A549 (cell line): Measurements from ENCODE around the gene GAS7. TPM values are rescaled to one million over a fixed set of nuclear protein-coding genes. Genes with fewer than 3 reads are reported as not detected.

Experiments used
- ATAC-seq, 2 experiments: fragments of 200-7000 bp in 1 of 2; fragments of >200 bp in 1 of 2; cut with Nextera tagmentation in 1 of 2; cut with Tn5 transposase in 1 of 2; 3 replicates each; pipeline versions ENCODE4 v1.8.0 to v1.9.1; 2018 to 2020; ENCODE audit warnings: mild to moderate bottlenecking in 1 of 2, moderate library complexity in 1 of 2
- CTCF ChIA-PET: fragments of 300-600 bp; sonication (Branson Sonifier 250); formaldehyde crosslinking; extraction: SDS; loops from one replicate; lab custom pipeline; 2021; ENCODE audit warnings: antibody characterized with exemption, inconsistent platforms; lab: Yijun Ruan, JAX
- POLR2A ChIA-PET: fragments of 350-600 bp; formaldehyde crosslinking; extraction: SDS; loops from one replicate; lab custom pipeline; 2021; ENCODE audit warnings: antibody characterized with exemption, inconsistent platforms; lab: Yijun Ruan, JAX
- DNase-seq, 2 experiments: peaks; one replicate each; pipeline versions ENCODE4 v3.0.0 to v3.0.0-alpha.2; 2011 to 2016; ENCODE audit warnings: low read depth in 1 of 2, low spot score in 1 of 2
- FAIRE-seq: peaks from 2 replicates; lab custom pipeline; 2011; peaks lifted over from hg19 to GRCh38; lab: Jason Lieb, UNC
- H3K27ac ChIP-seq, 2 experiments: fragments of >200 bp; sonication (Bioruptor Twin); formaldehyde crosslinking; 3 replicates each; pipeline ENCODE4 v1.5.1; 2016 to 2017
- H3K4me1 ChIP-seq: fragments of >200 bp; sonication (Bioruptor Twin); formaldehyde crosslinking; 3 replicates; pipeline ENCODE4 v1.6.1; 2016
- H3K4me2 ChIP-seq: fragments of >200 bp; sonication (Bioruptor Twin); formaldehyde crosslinking; 3 replicates; pipeline ENCODE4 v1.6.1; 2016
- H3K4me3 ChIP-seq: fragments of >200 bp; sonication (Bioruptor Twin); formaldehyde crosslinking; 3 replicates; pipeline ENCODE4 v1.5.1; 2016
- H3K9me3 ChIP-seq: fragments of >200 bp; sonication (Bioruptor Twin); formaldehyde crosslinking; 3 replicates; pipeline ENCODE4 v1.6.1; 2016
- CBX2 ChIP-seq: fragments of 200-600 bp; sonication (generic); IDR thresholded peaks from 2 replicates; pipeline ENCODE4 v1.6.1; 2016; ENCODE audit warnings: low read depth, mild to moderate bottlenecking, borderline replicate concordance
- CBX8 ChIP-seq: fragments of 200-600 bp; sonication (generic); IDR thresholded peaks from 2 replicates; pipeline ENCODE4 v1.6.1; 2016
- EP300 ChIP-seq, 2 experiments: fragments of >200 bp; sonication (Bioruptor Twin); formaldehyde crosslinking; IDR thresholded peaks; 2 replicates in 1 of 2; 3 replicates in 1 of 2; pipeline ENCODE4 v1.6.1; 2016 to 2017
- ESRRA ChIP-seq: fragments of 150-350 bp; IDR thresholded peaks from 2 replicates; pipeline ENCODE4 v1.6.1; 2014; ENCODE audit warnings: mild to moderate bottlenecking, low read length, borderline replicate concordance
- FOSB ChIP-seq: fragments of 250-450 bp; sonication (Bioruptor Pico); IDR thresholded peaks from 2 replicates; pipeline ENCODE4 v1.5.0; 2020; ENCODE audit warnings: mild to moderate bottlenecking, moderate library complexity
- FOSL2 ChIP-seq, 2 experiments: fragments of 450-650 bp in 1 of 2; fragments of >200 bp in 1 of 2; sonication (Bioruptor Twin) in 1 of 2; formaldehyde crosslinking; IDR thresholded peaks; 2 replicates each; pipeline versions ENCODE4 v1.5.0 to v1.6.1; 2016 to 2020; ENCODE audit warnings: mild to moderate bottlenecking in 1 of 2, moderate library complexity in 1 of 2
- FOXS1 ChIP-seq: fragments of 250-450 bp; sonication (Bioruptor Pico); IDR thresholded peaks from 2 replicates; pipeline ENCODE4 v1.5.0; 2020; ENCODE audit warnings: mild to moderate bottlenecking, moderate library complexity
- HDAC2 ChIP-seq: fragments of 200-600 bp; sonication (generic); IDR thresholded peaks from 2 replicates; pipeline ENCODE4 v1.6.1; 2016
- HOXA7 ChIP-seq: fragments of 250-450 bp; sonication (Bioruptor Pico); IDR thresholded peaks from 2 replicates; pipeline ENCODE4 v1.5.0; 2020; ENCODE audit warnings: mild to moderate bottlenecking, moderate library complexity
- JUN ChIP-seq, 2 experiments: fragments of >200 bp; sonication (Bioruptor Twin); formaldehyde crosslinking; IDR thresholded peaks; 2 replicates in 1 of 2; 3 replicates in 1 of 2; pipeline ENCODE4 v1.6.1; 2016 to 2017
- JUNB ChIP-seq: fragments of >200 bp; sonication (Bioruptor Twin); formaldehyde crosslinking; IDR thresholded peaks from 2 replicates; pipeline ENCODE4 v1.6.1; 2016
- KDM1A ChIP-seq: fragments of 200-600 bp; sonication (generic); IDR thresholded peaks from 2 replicates; pipeline ENCODE4 v1.6.1; 2016; ENCODE audit warnings: low read depth, mild to moderate bottlenecking
- MAFK ChIP-seq: fragments of 450-650 bp; IDR thresholded peaks from 2 replicates; pipeline ENCODE4 v1.6.1; 2014; ENCODE audit not compliant: partially characterized antibody
- NR3C1 ChIP-seq: fragments of >200 bp; sonication (Bioruptor Twin); formaldehyde crosslinking; IDR thresholded peaks from 3 replicates; pipeline ENCODE4 v1.6.1; 2017
- PHF8 ChIP-seq: fragments of 200-600 bp; sonication (generic); IDR thresholded peaks from 2 replicates; pipeline ENCODE4 v1.6.1; 2016; ENCODE audit warnings: low read depth, mild to moderate bottlenecking, antibody characterized with exemption, moderate library complexity, borderline replicate concordance
- POLR2A ChIP-seq: IDR thresholded peaks from 2 replicates; pipeline ENCODE4 v1.6.1; 2012; ENCODE audit warnings: mild to moderate bottlenecking, low read length
- RARB ChIP-seq: fragments of 250-450 bp; sonication (Bioruptor Pico); IDR thresholded peaks from 2 replicates; pipeline ENCODE4 v1.8.0; 2021; ENCODE audit warnings: mild to moderate bottlenecking, moderate library complexity
- RCOR1 ChIP-seq: fragments of 150-350 bp; IDR thresholded peaks from 2 replicates; pipeline ENCODE4 v1.6.1; 2014; ENCODE audit warnings: antibody characterized with exemption, low read length, low read depth
- RFX5 ChIP-seq: fragments of 450-650 bp; IDR thresholded peaks from 2 replicates; pipeline ENCODE4 v1.7.1; 2014; ENCODE audit warnings: antibody characterized with exemption, mild to moderate bottlenecking, moderate library complexity
- SMC3 ChIP-seq: fragments of >200 bp; sonication (Bioruptor Twin); formaldehyde crosslinking; IDR thresholded peaks from 3 replicates; pipeline ENCODE4 v1.6.1; 2018; ENCODE audit warnings: inconsistent platforms
- SREBF2 ChIP-seq: fragments of 450-650 bp; IDR thresholded peaks from 2 replicates; pipeline ENCODE4 v1.6.1; 2014; ENCODE audit warnings: mild to moderate bottlenecking, moderate library complexity
- TFCP2L1 ChIP-seq: fragments of 250-450 bp; sonication (Bioruptor Pico); IDR thresholded peaks from 2 replicates; pipeline ENCODE4 v1.5.0; 2021; ENCODE audit warnings: mild to moderate bottlenecking
- ZSCAN20 ChIP-seq: fragments of 250-450 bp; sonication (Bioruptor Pico); IDR thresholded peaks from 2 replicates; pipeline ENCODE4 v1.8.0; 2022; ENCODE audit warnings: mild to moderate bottlenecking, moderate library complexity
- WGBS: methylation state at CpG from one replicate; pipeline ENCODE4 v1.1.6; 2017; ENCODE audit errors: missing lambda C conversion rate; 5-methylcytosine and 5-hydroxymethylcytosine counted together
- polyA plus RNA-seq, 4 experiments: library from polyadenylated mRNA; depleted of rRNA in 3 of 4; stranded (reverse); fragments of >200 nt; fragmentation: RNase III in 1 of 4; extraction: RNeasy Plus Mini Kit Qiagen cat#74134 plus additional on column Dnase treatment in 1 of 4; gene quantifications; 2 replicates in 3 of 4; 3 replicates in 1 of 4; pipeline ENCODE4 v1.2.3, GENCODE V29; 2011 to 2017
- TF ChIP-seq, protein P1 (sequence below): fragments of 250-450 bp; sonication (Bioruptor Pico); IDR thresholded peaks from 2 replicates; pipeline ENCODE4 v1.5.0; 2020; ENCODE audit warnings: low read depth, mild to moderate bottlenecking, moderate library complexity
- TF ChIP-seq, protein P2 (sequence below): fragments of 200-600 bp; sonication (generic); IDR thresholded peaks from 2 replicates; pipeline ENCODE4 v1.6.1; 2016; ENCODE audit warnings: antibody characterized with exemption, mild to moderate bottlenecking, moderate library complexity
- TF ChIP-seq, protein P3 (sequence below): IDR thresholded peaks from 2 replicates; pipeline ENCODE4 v1.6.1; 2012
- TF ChIP-seq, protein P4 (sequence below): fragments of >200 bp; sonication (Bioruptor Twin); formaldehyde crosslinking; IDR thresholded peaks from 3 replicates; pipeline ENCODE4 v1.6.1; 2016

GAS7 gene
- polyA plus RNA-seq, 2 of the 4 experiments (the other 2 are of a cell fraction), result 1.3 to 1.5 TPM

DNA sequence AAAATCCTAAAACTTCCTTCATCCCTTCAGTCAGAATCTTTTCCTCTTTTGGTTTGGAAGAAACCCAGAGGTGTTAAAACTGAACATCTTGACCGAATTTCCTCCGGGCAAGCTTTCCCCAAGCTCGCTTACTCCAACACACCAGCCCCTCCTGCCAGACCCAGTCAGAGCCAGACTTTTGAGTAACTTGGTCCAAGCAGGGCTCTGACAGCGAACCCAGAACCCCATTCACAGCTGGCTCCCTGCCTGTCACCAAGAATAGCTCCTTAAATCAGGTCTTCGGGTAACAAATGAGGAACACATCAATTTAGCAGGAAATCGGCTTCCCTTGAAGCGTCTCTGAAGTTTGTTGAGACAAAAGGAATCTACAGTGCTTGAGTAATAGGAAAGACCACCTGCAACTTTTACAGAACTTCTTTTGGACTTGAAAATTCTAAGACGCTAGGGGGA, 27.3 kb downstream of the GAS7 start:
- Histone ChIP-seq H3K4me1 (no peaks in the 10 kb centered on the region), H3K9me3 (peaks cover 7% of the 10 kb centered on the region; the same call in 2 of the 3 replicates)
- TF ChIP-seq FOXS1 (CRISPR knock-in tag) (no peak), ZSCAN20 (CRISPR knock-in tag) (no peak), HOXA7 (no peak), JUN (IDR thresholded peaks at IDR 0.05) (no peak), RCOR1 (no peak), KDM1A (no peak), CBX2 (no peak), EP300 (IDR thresholded peaks at IDR 0.05) (no peak), ESRRA (no peak), PHF8 (no peak), FOSL2 (IDR thresholded peaks at IDR 0.05) (no peak), FOSL2 (CRISPR knock-in tag; IDR thresholded peaks at IDR 0.05) (no peak), JUNB (no peak), NR3C1 (no peak), POLR2A (no peak)
- TF ChIP-seq, protein P1, sequence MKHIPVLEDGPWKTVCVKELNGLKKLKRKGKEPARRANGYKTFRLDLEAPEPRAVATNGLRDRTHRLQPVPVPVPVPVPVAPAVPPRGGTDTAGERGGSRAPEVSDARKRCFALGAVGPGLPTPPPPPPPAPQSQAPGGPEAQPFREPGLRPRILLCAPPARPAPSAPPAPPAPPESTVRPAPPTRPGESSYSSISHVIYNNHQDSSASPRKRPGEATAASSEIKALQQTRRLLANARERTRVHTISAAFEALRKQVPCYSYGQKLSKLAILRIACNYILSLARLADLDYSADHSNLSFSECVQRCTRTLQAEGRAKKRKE (CRISPR knock-in tag), result no peak
- TF ChIP-seq, all 56 proteins: peak for 0
- H3K4me3 ChIP-seq, result no peak overlapping the region
- no peak overlapping the region for H3K27ac ChIP-seq
- ChIA-PET CTCF (no interaction called here), POLR2A (no interaction called here)
- FAIRE-seq (peak; percentile 32), DNase-seq (no peak), ATAC-seq (no peak)
- no peak overlapping the region for H3K4me2 ChIP-seq
- 25% methylated on average over 8 of the region's 8 CpGs for WGBS

DNA sequence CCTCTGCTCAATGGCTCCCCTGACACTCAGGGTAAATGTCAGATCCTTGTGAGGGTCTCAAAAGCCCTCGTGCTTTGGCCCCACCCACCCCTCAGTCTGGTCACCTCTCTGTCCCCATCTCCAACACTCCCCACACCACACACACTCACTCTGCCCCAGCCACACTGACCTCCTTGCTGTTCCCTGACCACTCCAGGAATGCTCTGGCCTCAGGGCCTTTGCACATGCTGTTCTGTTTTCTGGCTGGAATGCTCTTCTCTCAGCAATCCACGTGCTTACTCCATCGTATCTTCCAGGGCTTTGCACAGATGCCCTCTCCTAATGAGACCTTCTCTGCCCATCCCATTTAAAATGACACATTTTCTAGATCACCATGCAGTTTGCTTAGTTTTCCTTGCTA, 28.2 kb downstream of the GAS7 start:
- Histone ChIP-seq H3K27ac (no peak overlapping the region), H3K4me2 (no peak overlapping the region), H3K4me3 (no peak overlapping the region), H3K4me1 (no peaks in the 10 kb centered on the region), H3K9me3 (peaks cover 7% of the 10 kb centered on the region; the same call in 2 of the 3 replicates)
- TF ChIP-seq RARB (CRISPR knock-in tag) (no peak), HOXA7 (no peak), ESRRA (no peak), EP300 (IDR thresholded peaks at IDR 0.05) (no peak), CBX8 (no peak), RFX5 (no peak), FOXS1 (CRISPR knock-in tag) (no peak), TFCP2L1 (CRISPR knock-in tag) (no peak), MAFK (no peak), SMC3 (no peak), HDAC2 (no peak), SREBF2 (no peak), FOSB (CRISPR knock-in tag) (no peak)
- TF ChIP-seq, protein P2, sequence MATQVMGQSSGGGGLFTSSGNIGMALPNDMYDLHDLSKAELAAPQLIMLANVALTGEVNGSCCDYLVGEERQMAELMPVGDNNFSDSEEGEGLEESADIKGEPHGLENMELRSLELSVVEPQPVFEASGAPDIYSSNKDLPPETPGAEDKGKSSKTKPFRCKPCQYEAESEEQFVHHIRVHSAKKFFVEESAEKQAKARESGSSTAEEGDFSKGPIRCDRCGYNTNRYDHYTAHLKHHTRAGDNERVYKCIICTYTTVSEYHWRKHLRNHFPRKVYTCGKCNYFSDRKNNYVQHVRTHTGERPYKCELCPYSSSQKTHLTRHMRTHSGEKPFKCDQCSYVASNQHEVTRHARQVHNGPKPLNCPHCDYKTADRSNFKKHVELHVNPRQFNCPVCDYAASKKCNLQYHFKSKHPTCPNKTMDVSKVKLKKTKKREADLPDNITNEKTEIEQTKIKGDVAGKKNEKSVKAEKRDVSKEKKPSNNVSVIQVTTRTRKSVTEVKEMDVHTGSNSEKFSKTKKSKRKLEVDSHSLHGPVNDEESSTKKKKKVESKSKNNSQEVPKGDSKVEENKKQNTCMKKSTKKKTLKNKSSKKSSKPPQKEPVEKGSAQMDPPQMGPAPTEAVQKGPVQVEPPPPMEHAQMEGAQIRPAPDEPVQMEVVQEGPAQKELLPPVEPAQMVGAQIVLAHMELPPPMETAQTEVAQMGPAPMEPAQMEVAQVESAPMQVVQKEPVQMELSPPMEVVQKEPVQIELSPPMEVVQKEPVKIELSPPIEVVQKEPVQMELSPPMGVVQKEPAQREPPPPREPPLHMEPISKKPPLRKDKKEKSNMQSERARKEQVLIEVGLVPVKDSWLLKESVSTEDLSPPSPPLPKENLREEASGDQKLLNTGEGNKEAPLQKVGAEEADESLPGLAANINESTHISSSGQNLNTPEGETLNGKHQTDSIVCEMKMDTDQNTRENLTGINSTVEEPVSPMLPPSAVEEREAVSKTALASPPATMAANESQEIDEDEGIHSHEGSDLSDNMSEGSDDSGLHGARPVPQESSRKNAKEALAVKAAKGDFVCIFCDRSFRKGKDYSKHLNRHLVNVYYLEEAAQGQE, result no peak
- TF ChIP-seq, protein P3, sequence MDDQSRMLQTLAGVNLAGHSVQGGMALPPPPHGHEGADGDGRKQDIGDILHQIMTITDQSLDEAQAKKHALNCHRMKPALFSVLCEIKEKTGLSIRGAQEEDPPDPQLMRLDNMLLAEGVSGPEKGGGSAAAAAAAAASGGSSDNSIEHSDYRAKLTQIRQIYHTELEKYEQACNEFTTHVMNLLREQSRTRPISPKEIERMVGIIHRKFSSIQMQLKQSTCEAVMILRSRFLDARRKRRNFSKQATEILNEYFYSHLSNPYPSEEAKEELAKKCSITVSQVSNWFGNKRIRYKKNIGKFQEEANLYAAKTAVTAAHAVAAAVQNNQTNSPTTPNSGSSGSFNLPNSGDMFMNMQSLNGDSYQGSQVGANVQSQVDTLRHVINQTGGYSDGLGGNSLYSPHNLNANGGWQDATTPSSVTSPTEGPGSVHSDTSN, result no peak
- TF ChIP-seq, protein P4, sequence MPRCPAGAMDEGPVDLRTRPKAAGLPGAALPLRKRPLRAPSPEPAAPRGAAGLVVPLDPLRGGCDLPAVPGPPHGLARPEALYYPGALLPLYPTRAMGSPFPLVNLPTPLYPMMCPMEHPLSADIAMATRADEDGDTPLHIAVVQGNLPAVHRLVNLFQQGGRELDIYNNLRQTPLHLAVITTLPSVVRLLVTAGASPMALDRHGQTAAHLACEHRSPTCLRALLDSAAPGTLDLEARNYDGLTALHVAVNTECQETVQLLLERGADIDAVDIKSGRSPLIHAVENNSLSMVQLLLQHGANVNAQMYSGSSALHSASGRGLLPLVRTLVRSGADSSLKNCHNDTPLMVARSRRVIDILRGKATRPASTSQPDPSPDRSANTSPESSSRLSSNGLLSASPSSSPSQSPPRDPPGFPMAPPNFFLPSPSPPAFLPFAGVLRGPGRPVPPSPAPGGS, result no peak
- no peak for DNase-seq
- WGBS, result 0% methylated on average over 3 of the region's 3 CpGs
- ChIA-PET POLR2A (no interaction called here), CTCF (interaction anchor here (1.7 kb wide), 1 partner anchor 18 kb away, joined by 3 read pairs; no protein-coding TSS in a partner anchor)
- no peak for ATAC-seq
- FAIRE-seq, result no peak
